G401 (cell line): ENCODE measurements around the gene MRPL49. TPM values are rescaled to one million over a fixed set of nuclear protein-coding genes. Genes with fewer than 3 reads are reported as not detected.
"Not testable (repeated sequence)": the region's sequence is repeated elsewhere in the genome, so short reads cannot be mapped to it uniquely, and the experiment has no call there.

Experiments
- DNase-seq: peaks from one replicate; pipeline ENCODE4 v3.0.0-alpha.2; 2015; ENCODE audit warnings: low spot score
- in situ Hi-C: cut with HindIII; loops from 2 replicates; pipeline ENCODE4 v1.10.0; 2016; ENCODE audit warnings: low sequenced_read_pairs, mixed read lengths
- total RNA-seq: library from RNA; depleted of rRNA; stranded (reverse); fragments of >200 nt; shearing (Covaris generic); gene quantifications from 2 replicates; pipeline ENCODE4 v1.2.3, GENCODE V29; 2014; rRNA removed

The MRPL49 gene
- total RNA-seq, 1 experiment from 2014 or later = 108 TPM

DNA sequence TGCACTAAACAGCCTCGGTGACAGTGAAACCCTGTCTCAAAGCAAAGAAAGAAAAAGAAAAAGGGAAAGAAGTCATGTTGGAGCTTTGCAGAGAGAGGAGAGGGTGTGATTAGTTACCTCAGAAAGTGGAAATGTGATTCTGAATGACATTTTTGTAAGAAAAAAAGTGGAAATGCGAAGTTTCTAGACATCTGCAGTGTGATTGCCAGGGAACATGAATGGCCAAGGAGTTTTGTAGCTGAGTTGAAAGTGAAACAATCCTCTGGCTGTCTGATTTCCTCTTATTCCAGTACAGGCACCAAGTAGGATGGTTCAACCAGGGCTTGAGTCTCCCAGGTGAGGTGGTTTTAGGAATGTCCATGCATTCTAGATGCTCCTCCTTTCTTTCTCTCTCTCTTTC lies 30.0 kb downstream of the MRPL49 start:
- no peak for DNase-seq

DNA sequence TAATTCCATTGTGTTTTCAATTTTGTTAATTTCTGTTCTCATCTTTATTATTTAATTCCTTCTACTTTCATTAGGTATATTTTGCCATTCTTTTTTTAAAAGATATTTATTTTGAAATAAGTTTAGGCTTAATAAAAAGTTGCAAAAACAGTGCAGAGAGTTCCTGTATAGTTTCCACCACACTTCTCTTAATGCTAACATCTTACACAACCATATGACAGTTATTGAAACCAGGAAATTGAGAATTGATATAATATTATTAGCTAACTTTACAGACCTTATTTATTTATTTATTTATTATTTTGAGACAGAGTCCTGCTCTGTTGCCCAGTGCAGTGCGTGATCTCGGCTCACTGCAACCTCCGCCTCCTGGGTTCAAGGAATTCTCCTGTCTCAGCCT lies 34.1 kb downstream of the MRPL49 start:
- in situ Hi-C loops = no loop called here
- no peak for DNase-seq

More for the DNA sequence above, 30.0 kb downstream of the MRPL49 start:
- in situ Hi-C loops = no loop called here

DNA sequence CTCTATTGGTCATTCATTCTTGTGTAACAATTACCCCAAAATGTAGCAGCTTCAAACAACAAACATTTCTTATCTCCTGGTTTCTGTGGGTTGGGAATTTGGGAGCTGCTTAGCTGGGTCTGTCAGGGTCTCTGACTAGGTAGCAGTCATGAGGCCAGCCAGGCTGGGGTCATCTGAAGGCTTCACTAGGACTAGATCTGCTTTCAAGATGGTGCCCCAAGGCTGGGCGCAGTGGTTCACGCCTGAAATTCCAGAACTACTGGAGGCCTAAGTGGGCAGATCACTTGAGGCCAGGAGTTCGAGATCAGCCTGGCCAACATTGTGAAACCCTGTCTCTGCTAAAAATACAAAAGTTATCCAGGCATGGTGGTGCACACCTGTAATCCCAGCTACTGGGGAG lies 34.8 kb downstream of the MRPL49 start:
- in situ Hi-C loops = no loop called here
- DNase-seq = no peak

DNA sequence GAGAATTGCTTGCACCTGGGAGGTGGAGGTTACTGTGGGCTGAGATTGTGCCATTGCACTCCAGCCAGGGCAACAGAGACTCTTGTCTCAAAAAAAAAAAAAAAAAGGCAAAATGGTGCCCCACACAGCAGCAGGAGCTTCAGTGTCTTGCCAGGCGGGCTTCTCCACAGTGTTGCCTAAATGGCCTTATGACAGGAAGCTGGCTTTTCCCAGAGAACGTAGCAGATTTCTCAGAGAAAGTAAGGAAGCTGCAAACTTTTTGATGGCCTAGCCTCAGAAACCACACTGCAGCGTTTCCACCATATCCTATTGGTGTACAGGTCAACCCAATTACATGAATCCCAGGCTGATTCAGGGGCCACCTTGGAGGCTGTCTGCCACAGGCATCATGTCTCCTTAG lies 35.2 kb downstream of the MRPL49 start:
- no peak for DNase-seq
- in situ Hi-C loops = no loop called here

DNA sequence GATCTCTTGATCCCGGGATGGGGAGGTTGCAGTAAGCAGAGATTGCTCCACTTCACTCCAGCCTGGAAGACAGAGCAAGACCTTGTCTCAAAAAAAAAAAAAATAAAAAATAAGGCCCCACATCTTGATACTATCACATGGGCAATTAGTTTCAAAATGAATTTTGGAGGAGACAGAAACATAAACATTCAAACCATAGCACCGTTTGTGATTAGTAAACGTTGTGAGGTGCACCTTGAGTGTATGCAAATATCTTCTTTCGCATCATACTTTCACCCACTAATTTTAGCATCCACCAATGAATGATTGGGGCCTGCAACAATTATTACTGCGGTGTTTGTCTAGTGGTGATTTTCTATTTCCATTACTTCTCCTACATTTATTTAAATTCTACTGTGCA lies 36.9 kb downstream of the MRPL49 start:
- DNase-seq = no peak

DNA sequence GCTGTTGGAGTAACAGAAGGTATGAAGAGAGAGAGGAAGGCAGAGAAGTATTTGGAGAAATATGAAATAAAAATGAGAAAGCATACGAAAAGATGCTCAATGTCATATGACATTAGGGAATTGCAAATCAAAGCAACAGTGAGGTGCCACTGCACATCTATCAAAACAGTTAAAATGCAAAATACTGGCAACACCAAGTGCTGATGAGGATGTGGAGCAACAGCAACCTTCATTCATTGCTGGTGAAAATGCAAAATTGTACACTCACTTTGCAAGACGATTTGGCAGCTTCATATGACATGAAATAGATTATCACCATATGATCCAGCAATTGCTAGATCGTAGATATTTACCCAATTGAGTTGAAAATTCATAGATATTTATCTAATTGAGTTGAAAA lies 38.5 kb downstream of the MRPL49 start:
- DNase-seq = no peak
- in situ Hi-C loops = no loop called here

More for the DNA sequence above, 36.9 kb downstream of the MRPL49 start:
- in situ Hi-C loops = no loop called here

DNA sequence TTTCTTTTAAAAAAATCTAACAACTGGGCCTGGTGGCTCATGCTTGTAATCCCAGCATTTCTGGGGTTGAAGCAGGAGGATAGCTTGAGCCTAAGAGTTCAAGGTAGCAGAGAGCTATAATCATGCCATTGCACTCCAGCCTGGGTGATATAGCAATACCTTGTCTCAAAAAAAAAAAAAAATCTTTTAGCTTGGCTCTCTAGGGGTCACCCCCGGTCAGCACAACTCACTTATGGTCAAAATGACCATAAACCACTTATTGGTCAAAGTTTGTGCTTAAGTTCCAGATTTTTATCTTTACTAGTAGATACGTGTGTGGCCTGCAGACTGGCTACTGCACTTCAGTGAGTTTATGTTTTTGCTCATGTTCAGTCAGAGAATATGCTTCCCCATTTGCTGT lies 41.6 kb downstream of the MRPL49 start:
- in situ Hi-C loops = no loop called here
- DNase-seq = no peak

DNA sequence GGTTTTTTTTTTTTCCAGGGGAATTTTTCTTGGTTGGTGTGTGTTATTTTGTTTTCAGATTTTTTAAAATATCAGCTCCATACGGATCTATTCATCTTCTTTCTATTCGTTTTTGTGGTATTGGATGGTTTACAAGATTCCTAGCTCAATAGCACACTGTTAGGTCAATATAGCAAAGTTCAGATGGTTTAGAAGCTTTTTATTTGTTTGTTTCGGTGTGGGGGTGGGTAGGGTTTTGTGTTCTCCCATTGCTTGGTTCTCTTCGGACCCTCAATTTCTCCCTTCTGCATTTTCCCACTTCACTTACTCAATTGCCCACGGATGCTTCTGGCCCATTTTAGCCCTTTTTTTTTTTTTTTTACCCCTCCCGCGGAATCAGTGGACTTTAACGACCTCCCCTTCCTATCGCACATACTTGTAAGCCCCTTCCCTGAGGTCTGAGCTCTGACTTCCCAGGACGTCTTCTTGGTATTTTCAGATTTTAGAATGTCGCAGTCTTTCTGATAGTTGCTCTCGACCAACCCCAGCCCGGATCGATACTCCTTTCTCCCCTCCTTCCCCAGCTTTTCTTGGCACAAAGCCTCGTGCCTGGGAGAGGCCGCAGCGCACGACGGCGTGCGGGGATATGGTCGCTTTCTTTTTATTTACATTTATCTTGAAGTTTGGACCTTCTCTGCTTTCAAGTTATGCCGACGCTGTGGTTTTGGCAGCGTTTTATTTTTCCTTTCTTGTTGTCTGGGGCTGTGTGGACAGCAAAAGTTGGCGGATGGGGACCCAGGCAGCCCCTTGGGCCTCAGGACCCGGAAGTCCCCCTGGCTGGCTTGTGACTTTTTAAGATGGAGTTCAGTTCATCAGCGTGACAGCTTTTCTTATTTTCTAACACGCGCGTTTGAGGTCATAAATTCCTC lies 43.5 kb downstream of the MRPL49 start:
- in situ Hi-C loops = no loop called here
- no peak for DNase-seq

DNA sequence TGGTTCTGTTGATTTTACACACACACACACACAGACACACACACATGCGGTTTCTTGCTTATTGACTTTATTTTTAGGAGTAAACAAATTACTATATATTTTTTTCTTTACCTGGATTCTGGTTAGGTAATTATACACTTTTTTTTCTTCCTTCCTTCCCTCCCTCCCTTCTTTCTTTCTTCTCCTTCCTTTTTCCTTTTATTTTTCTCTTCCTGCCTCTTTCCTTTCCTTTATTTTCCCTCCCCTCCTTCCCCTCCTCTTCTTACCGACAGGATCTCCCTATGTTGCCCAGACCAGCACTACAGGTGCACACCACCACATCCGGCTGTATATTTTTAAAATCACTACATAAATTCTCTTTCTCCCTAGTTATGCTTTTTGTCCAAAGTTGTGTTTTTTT lies 44.8 kb downstream of the MRPL49 start:
- in situ Hi-C loops = no loop called here
- no peak for DNase-seq

DNA sequence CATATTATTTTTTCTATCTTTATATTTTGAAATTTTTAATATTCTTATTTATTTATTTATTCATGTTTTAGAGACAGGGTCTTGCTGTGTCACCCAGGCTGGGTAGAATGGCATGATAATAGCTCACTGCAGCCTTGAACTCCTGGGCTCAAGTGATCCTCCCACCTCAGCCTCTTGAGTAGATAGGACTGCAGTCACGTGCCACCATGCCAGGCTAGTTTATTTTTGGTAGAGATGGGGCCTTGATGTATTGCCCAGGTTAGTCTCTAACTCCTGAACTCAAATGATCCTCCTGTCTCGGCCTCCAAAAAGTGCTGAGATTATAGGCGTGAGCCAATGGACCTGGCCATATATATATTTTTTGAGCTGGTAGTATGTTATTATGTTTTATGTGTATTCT lies 45.5 kb downstream of the MRPL49 start:
- in situ Hi-C loops = no loop called here
- no peak for DNase-seq

DNA sequence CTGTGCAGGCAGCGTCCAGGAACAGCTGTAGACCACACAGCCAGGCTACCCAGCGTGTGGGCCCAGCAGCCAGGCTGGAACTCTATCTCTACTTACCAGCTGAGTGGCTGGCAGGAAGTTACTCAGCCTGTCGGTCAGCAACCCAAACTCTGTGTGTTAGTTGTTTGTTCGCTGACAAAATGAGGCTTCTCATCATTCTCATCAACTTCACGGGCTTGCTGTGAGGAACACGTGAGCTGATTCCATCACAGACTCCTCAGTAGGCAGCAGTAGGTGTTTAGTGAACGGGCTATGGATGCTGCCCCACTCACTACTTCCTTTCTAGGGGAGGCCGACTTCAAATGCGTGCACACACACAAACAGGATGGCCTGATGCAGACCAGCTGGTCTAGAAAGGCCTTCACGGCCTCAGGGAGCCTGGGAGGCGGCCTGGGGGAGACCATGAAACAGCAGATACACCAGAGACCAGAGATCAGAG lies 47.1 kb downstream of the MRPL49 start:
- in situ Hi-C loops = no loop called here
- no peak for DNase-seq

DNA sequence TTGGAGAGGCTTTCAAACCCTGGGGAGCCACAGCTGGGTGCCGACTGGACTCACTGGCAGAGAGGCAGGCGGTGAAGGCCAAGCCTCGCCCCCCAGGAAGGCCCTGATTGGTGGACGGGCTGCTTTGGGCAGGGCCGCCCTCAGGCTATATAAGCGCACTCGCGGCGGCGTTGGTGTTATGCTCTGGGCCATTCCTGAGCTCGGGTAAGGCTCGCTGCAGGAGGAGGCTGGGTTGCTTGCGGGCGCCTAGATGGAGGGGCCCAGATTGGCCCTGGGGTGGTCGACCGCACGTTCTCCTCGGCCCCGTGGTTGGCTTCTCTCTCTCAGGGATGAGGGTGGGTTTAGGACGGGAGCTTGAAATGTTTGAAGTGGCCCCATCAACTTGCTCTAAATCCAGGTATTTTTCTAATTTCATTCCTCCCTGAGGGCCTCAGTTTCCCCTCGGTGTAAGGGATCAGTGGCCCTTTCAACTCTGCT lies 48.0 kb downstream of the MRPL49 start, which contains the start of gene SPDYC:
Gene SPDYC, plus strand, starts transcription at position 176 of the 477 bp plus-strand sequence. CDS start 1,125 bp downstream, outside the sequence.
- DNase-seq = peak; percentile 19
- in situ Hi-C loops = no loop called here

DNA sequence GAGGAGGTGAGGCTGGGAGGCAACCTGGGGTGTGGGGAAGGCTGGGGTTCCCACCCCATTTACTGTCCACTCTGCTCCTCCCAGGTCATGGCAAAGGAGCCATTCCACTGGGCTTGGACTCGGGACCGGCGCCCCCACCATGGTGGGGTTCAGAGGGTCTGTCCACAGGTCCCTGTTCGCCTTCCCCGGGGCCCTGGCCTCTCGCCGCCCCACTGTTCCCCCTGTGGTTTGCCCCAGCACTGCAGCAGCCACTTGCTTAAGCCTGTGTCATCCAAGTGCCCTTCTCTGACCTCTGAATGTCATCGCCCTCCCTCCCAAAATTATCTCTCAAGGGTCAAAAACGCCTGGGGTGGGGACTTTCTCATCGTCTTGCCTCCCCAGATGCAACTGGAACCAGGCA lies 50.5 kb downstream of the MRPL49 start:
- in situ Hi-C loops = no loop called here
- DNase-seq = no peak

DNA sequence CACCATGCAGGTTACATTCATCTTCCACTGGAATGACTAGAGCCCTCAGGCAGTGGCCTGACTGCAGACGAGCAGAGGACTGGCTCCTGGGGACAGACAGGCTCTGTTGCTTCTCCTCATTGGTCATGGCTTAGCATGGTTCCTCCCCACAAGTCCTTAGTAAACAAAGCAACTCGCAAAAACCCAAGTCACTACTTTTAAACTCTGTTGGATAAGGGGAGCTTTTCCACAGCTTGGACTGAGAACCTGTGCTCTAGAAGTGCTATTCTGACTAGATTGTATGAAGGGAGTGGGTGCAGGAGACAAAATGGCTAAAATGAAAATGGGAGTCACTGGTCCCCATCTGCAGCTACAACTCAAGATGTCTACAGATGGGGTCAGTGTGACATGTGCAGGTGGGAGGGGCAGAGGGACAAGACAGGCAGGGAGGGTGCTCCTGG lies 52.5 kb downstream of the MRPL49 start:
- in situ Hi-C loops, DNase-seq: not testable (repeated sequence)

Other genes with a start within 250 kb of the MRPL49 start
- 25.3 and 32.4 TPM in 2 replicates for gene EHD1, start 243.7 kb upstream of the MRPL49 start, total RNA-seq
- gene ATG2A, start 205.1 kb upstream of the MRPL49 start, total RNA-seq = 15.8 and 20.5 TPM in 2 replicates
- 11.7 and 20.5 TPM in 2 replicates for gene PPP2R5B, start 197.6 kb upstream of the MRPL49 start, total RNA-seq
- gene GPHA2, start 186.4 kb upstream of the MRPL49 start, total RNA-seq = 0.54 and 0.80 TPM in 2 replicates
- gene MAJIN, start 150.2 kb upstream of the MRPL49 start, total RNA-seq = not detected in 2 replicates
- 0.37 and 4.1 TPM in 2 replicates for gene BATF2, start 125.3 kb upstream of the MRPL49 start, total RNA-seq
- gene ARL2, start 108.2 kb upstream of the MRPL49 start, total RNA-seq = 175 and 216 TPM in 2 replicates
- 10.1 and 12.8 TPM in 2 replicates for gene SNX15, start 94.9 kb upstream of the MRPL49 start, total RNA-seq
- 52.3 and 52.9 TPM in 2 replicates for gene SAC3D1, start 81.1 kb upstream of the MRPL49 start, total RNA-seq
- not detected in 2 replicates for gene NAALADL1, start 63.8 kb upstream of the MRPL49 start, total RNA-seq
- gene CDCA5, start 38.3 kb upstream of the MRPL49 start, total RNA-seq = 59.1 and 71.2 TPM in 2 replicates
- 17.7 and 42.6 TPM in 2 replicates for gene ZFPL1, start 38.1 kb upstream of the MRPL49 start, total RNA-seq
- 212 and 303 TPM in 2 replicates for gene VPS51, start 26.1 kb upstream of the MRPL49 start, total RNA-seq
- 23.5 and 39.0 TPM in 2 replicates for gene TM7SF2, start 10.4 kb upstream of the MRPL49 start, total RNA-seq
- 12.7 and 21.0 TPM in 2 replicates for gene ZNHIT2, start 4.6 kb upstream of the MRPL49 start, total RNA-seq
- gene FAU, start 187 bp upstream of the MRPL49 start, total RNA-seq = 137 and 188 TPM in 2 replicates
- gene SYVN1, start 12.2 kb downstream of the MRPL49 start, total RNA-seq = 6.9 and 16.3 TPM in 2 replicates
- gene SPDYC, start 47.9 kb downstream of the MRPL49 start, total RNA-seq = 2.0 and 3.4 TPM in 2 replicates
- gene CAPN1, start 59.6 kb downstream of the MRPL49 start, total RNA-seq = 76.6 and 128 TPM in 2 replicates
- 10.8 and 19.4 TPM in 2 replicates for gene POLA2, start 139.6 kb downstream of the MRPL49 start, total RNA-seq
- gene CDC42EP2, start 192.5 kb downstream of the MRPL49 start, total RNA-seq = 4.6 TPM in 1 of 2 replicates, not detected in the other
- gene DPF2, start 211.5 kb downstream of the MRPL49 start, total RNA-seq = 52.8 and 54.3 TPM in 2 replicates
- 0.12 and 1.9 TPM in 2 replicates for gene TIGD3, start 232.4 kb downstream of the MRPL49 start, total RNA-seq